Endothelial cell of coronary artery (primary cell): Measurements from ENCODE around the gene CHSY1. TPM values are rescaled to one million over a fixed set of nuclear protein-coding genes. Genes with fewer than 3 reads are reported as not detected.

Source experiments
- total RNA-seq: library from RNA; depleted of rRNA; stranded (reverse); fragments of >200 nt; gene quantifications from 2 replicates; pipeline ENCODE4 v1.2.3, GENCODE V29; 2014

Gene CHSY1
- total RNA-seq: 29.7 and 58.7 TPM in 2 replicates

GRCh38 chr15:101251830-101252820 lies at the start of gene CHSY1:
Gene CHSY1, minus strand, starts transcription at chr15:101252048. Its CDS starts 592 bp downstream, at chr15:101251456.

GRCh38 chr15:101294731-101295606 lies 43.1 kb upstream of the CHSY1 start, which contains the start of gene SNRPA1:
Gene SNRPA1, minus strand, starts transcription at chr15:101295248. Its CDS starts 70 bp downstream, at chr15:101295178.

GRCh38 chr15:101277038-101277822 lies 25.4 kb upstream of the CHSY1 start, which contains the start of gene SELENOS:
Gene SELENOS, minus strand, starts transcription at chr15:101277485. Its CDS starts 68 bp downstream, at chr15:101277417.

Other genes with a start within 250 kb of the CHSY1 start
- gene SELENOS, start 25.4 kb upstream of the CHSY1 start, total RNA-seq: 55.8 and 69.5 TPM in 2 replicates
- gene SNRPA1, start 43.2 kb upstream of the CHSY1 start, total RNA-seq: 13.8 and 24.4 TPM in 2 replicates
- 0.27 and 0.94 TPM in 2 replicates for gene PCSK6, start 237.7 kb upstream of the CHSY1 start, total RNA-seq